GM12874 (cell line): Measurements from ENCODE around the gene PDE6A.

Experiments
- TF ChIP-seq, protein P1 (sequence below): IDR thresholded peaks from 2 replicates; pipeline ENCODE4 v1.5.1; 2011; ENCODE audit warnings: low read depth, mild to moderate bottlenecking, control low read depth, low read length, moderate library complexity; ENCODE audit not compliant: insufficient read depth

PDE6A gene

DNA sequence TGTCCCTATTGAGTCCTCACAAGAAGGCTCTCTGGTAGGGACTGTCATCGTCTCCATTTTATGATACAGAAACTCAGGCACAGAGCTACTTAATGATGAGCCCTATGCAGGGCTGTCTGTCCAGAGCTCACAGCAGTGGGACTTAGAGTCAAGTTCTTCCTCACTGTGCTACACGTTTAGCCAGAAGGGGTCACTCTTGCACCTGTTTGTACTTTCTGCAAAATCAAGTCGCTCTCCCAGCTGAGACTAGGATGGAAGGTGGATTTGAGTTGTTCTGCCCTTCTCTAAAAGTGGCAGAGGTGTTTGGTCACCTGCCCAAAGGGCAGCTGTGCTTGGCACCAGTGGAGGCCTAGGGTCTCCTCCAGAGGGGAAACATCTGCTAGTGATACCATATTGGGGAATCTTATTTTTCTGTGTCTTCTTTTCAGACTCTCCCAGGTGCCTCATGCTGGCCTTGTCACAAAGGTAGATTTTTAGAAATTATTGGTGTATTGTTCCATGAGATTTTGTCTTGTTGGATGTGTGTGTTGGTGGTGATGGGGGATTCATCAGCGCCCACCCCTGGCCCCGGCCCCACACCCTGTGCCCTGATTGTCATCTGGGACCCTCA, 110.2 kb downstream of the PDE6A start:
- TF ChIP-seq, protein P1, sequence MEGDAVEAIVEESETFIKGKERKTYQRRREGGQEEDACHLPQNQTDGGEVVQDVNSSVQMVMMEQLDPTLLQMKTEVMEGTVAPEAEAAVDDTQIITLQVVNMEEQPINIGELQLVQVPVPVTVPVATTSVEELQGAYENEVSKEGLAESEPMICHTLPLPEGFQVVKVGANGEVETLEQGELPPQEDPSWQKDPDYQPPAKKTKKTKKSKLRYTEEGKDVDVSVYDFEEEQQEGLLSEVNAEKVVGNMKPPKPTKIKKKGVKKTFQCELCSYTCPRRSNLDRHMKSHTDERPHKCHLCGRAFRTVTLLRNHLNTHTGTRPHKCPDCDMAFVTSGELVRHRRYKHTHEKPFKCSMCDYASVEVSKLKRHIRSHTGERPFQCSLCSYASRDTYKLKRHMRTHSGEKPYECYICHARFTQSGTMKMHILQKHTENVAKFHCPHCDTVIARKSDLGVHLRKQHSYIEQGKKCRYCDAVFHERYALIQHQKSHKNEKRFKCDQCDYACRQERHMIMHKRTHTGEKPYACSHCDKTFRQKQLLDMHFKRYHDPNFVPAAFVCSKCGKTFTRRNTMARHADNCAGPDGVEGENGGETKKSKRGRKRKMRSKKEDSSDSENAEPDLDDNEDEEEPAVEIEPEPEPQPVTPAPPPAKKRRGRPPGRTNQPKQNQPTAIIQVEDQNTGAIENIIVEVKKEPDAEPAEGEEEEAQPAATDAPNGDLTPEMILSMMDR, result peak; percentile 57

DNA sequence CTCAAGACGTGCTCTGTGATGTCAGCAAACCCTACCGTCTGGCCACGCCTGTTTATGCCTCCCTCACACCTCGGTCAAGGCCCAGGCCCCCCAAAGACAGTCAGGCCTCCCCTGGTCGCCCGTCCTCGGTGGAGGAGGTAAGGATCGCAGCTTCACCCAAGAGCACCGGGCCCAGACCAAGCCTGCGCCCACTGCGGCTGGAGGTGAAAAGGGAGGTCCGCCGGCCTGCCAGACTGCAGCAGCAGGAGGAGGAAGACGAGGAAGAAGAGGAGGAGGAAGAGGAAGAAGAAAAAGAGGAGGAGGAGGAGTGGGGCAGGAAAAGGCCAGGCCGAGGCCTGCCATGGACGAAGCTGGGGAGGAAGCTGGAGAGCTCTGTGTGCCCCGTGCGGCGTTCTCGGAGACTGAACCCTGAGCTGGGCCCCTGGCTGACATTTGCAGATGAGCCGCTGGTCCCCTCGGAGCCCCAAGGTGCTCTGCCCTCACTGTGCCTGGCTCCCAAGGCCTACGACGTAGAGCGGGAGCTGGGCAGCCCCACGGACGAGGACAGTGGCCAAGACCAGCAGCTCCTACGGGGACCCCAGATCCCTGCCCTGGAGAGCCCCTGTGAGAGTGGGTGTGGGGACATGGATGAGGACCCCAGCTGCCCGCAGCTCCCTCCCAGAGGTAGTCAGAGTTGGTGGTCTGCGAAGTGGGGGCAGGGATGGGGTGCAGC, 111.3 kb downstream of the PDE6A start:
- TF ChIP-seq, protein P1, result no peak

GRCh38 chr5:149832636-149833035, 112.0 kb downstream of the PDE6A start:
- TF ChIP-seq, protein P1, result no peak

- TF ChIP-seq, protein P1, result no peak
Observed at GRCh38 chr5:149831492-149831891, 113.1 kb downstream of the PDE6A start.

DNA sequence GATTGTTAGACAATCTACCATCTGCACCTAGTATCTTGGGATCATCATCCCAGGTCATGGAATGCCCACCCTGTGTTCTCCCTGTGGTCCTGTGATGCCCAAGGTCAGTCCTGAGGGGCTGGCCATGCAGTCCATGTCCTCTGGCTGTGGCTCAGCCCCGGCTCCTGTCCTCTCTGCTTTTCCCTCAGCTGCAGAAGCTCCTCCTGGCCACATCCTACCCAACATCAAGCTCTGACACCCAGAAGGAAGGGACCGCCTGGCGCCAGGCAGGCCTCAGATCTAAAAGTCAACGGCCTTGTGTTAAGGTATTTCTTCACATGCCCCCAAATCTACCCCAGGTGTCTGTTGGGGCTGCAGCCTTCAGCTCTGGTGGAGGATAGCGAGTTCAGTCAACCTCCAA, 114.0 kb downstream of the PDE6A start:
- TF ChIP-seq, protein P1, result no peak

DNA sequence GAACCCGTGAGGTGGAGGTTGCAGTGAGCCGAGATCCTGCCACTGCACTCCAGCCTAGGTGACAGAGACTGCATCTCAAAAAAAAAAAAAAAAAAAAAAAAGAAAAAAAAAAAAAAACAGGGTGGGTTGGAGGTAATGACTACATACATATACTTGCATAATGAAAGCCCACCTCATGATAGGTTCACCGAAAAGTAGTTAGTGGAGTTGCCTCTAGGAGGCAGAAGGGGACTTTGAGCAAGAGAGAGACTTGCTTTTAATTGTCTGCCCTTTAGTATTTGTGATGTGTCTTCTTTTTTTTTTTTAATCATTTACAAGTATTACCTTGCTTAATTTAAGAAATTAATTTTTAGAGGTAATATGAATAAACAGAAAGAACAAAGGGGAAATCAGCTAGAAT, 114.6 kb downstream of the PDE6A start:
- TF ChIP-seq, protein P1, result peak; percentile 11; the same call in 1 of the 2 replicates

- TF ChIP-seq, protein P1, result peak; percentile 81
Observed at GRCh38 chr5:149828161-149829011, 116.2 kb downstream of the PDE6A start.
